BLaER1 treated with 17β-estradiol and CSF1 and Interleukin-3, amounts not matched to agents 10 nM and 100 nM (cell line): ENCODE data around the gene ZBTB46.
A peak's percentile ranks its signal among the peaks of the same experiment; 100 is the strongest.
"Not testable (repeated sequence)": the region's sequence is repeated elsewhere in the genome, so short reads cannot be mapped to it uniquely, and the experiment has no call there.

Experiments
- H3K27ac ChIP-seq, 11 experiments: shearing (Covaris generic); formaldehyde crosslinking; 2 replicates each; pipeline ENCODE4 v1.8.1; 2022
- H3K27me3 ChIP-seq, 11 experiments: shearing (Covaris generic); formaldehyde crosslinking; 2 replicates each; pipeline ENCODE4 v1.8.1; 2022
- H3K36me3 ChIP-seq, 11 experiments: shearing (Covaris generic); formaldehyde crosslinking; 2 replicates each; pipeline ENCODE4 v1.8.1; 2022
- H3K4me1 ChIP-seq, 10 experiments: shearing (Covaris generic); formaldehyde crosslinking; 2 replicates each; pipeline ENCODE4 v1.8.1; 2022
- H3K4me2 ChIP-seq, 11 experiments: shearing (Covaris generic); formaldehyde crosslinking; 2 replicates each; pipeline ENCODE4 v1.8.1; 2022
- H3K4me3 ChIP-seq, 10 experiments: shearing (Covaris generic); formaldehyde crosslinking; 2 replicates each; pipeline ENCODE4 v1.8.1; 2022
- H3K9ac ChIP-seq, 11 experiments: shearing (Covaris generic); formaldehyde crosslinking; 2 replicates each; pipeline ENCODE4 v1.8.1; 2022
- H3K9me3 ChIP-seq, 11 experiments: shearing (Covaris generic); formaldehyde crosslinking; replicated peaks in 1 of 11; 2 replicates each; pipeline ENCODE4 v1.8.1; 2022
- H4K20me1 ChIP-seq, 11 experiments: shearing (Covaris generic); formaldehyde crosslinking; 2 replicates each; pipeline ENCODE4 v1.8.1; 2022
- Cebpa-rat ChIP-seq, 11 experiments: shearing (Covaris generic); IDR thresholded peaks; 2 replicates each; pipeline ENCODE4 v1.8.1; 2022

Gene ZBTB46

GRCh38 chr20:63778034-63778752, 52.9 kb downstream of the ZBTB46 start:
- H3K9ac ChIP-seq: no peak overlapping the region
- H3K9me3 ChIP-seq: peaks cover 0 to 11% (median 0%) of the 10 kb centered on the region in 11 experiments; a peak in 3 of 22 replicates
- no peak overlapping the region for H3K27ac ChIP-seq
- peaks cover 0 to 77% (median 0%) of the 10 kb centered on the region in 11 experiments; a peak in 6 of 22 replicates for H4K20me1 ChIP-seq
- H3K36me3 ChIP-seq: peaks cover 0 to 20% (median 0%) of the 10 kb centered on the region in 11 experiments; a peak in 2 of 22 replicates
- TF ChIP-seq Cebpa-rat (IDR thresholded peaks at IDR 0.05): no peak
- no peak overlapping the region for H3K4me2 ChIP-seq
- peaks cover 12 to 49% (median 40%) of the 10 kb centered on the region in 10 experiments; a peak in 19 of 20 replicates for H3K4me1 ChIP-seq
- no peak overlapping the region for H3K4me3 ChIP-seq
- peaks cover 0 to 5% (median 0%) of the 10 kb centered on the region in 11 experiments; a peak in 3 of 22 replicates for H3K27me3 ChIP-seq

- Histone ChIP-seq H3K9me3 (peaks cover 0 to 11% (median 0%) of the 10 kb centered on the region in 11 experiments; a peak in 3 of 22 replicates), H3K9ac (no peak overlapping the region), H4K20me1 (peaks cover 0 to 79% (median 0%) of the 10 kb centered on the region in 11 experiments; a peak in 6 of 22 replicates), H3K4me2 (no peak overlapping the region), H3K4me3 (no peak overlapping the region), H3K27me3 (peaks cover 0 to 5% (median 0%) of the 10 kb centered on the region in 11 experiments; a peak in 3 of 22 replicates), H3K4me1 (peaks cover 12 to 47% (median 41%) of the 10 kb centered on the region in 10 experiments; a peak in 19 of 20 replicates), H3K27ac (no peak overlapping the region), H3K36me3 (peaks cover 0 to 20% (median 0%) of the 10 kb centered on the region in 11 experiments; a peak in 2 of 22 replicates)
- no peak for TF ChIP-seq Cebpa-rat (IDR thresholded peaks at IDR 0.05)
Observed at GRCh38 chr20:63777614-63778013, 53.5 kb downstream of the ZBTB46 start.

DNA sequence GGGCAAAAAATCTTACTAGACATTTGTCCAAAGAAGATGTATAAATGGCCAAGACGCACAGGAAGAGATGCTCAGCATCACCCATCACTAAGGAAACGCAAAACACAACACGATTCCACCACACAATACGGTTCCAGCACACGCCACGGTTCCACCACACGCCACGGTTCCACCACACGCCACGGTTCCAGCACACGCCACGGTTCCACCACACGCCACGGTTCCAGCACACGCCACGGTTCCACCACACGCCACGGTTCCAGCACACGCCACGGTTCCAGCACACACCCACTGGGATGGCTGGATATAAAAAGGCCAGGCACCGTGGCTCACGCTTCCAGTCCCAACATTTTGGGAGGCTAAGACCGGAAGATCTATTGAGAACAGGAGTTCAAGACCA, 54.2 kb downstream of the ZBTB46 start:
- H3K4me2 ChIP-seq, H3K4me3 ChIP-seq, H3K27ac ChIP-seq, H3K27me3 ChIP-seq, H3K9ac ChIP-seq: not testable (repeated sequence)
- Histone ChIP-seq H3K4me1 (peaks cover 12 to 40% (median 35%) of the 10 kb centered on the region in 10 experiments; a peak in 19 of 20 replicates), H4K20me1 (peaks cover 0 to 76% (median 0%) of the 10 kb centered on the region in 11 experiments; a peak in 6 of 22 replicates), H3K9me3 (peaks cover 0 to 11% (median 0%) of the 10 kb centered on the region in 11 experiments; a peak in 3 of 22 replicates), H3K36me3 (peaks cover 0 to 20% (median 0%) of the 10 kb centered on the region in 11 experiments; a peak in 2 of 22 replicates)

GRCh38 chr20:63775096-63775978, 55.7 kb downstream of the ZBTB46 start:
- peaks cover 12 to 33% (median 27%) of the 10 kb centered on the region in 10 experiments; a peak in 19 of 20 replicates for H3K4me1 ChIP-seq
- peaks cover 0 to 11% (median 0%) of the 10 kb centered on the region in 11 experiments; a peak in 3 of 22 replicates for H3K9me3 ChIP-seq
- H3K27ac ChIP-seq: peak overlapping the region in 1 of 11 experiments; percentile 17; a peak in 1 of 22 replicates
- H3K4me2 ChIP-seq: peak overlapping the region; percentile 61 to 83 (median 75)
- H3K36me3 ChIP-seq: peaks cover 0 to 34% (median 0%) of the 10 kb centered on the region in 11 experiments; a peak in 3 of 22 replicates
- H3K4me3 ChIP-seq: peak overlapping the region in 7 of 10 experiments; percentile 18 to 49 (median 28); a peak in 8 of 20 replicates
- H3K27me3 ChIP-seq: peaks cover 0 to 5% (median 0%) of the 10 kb centered on the region in 11 experiments; a peak in 3 of 22 replicates
- peaks cover 0 to 74% (median 0%) of the 10 kb centered on the region in 11 experiments; a peak in 6 of 22 replicates for H4K20me1 ChIP-seq
- peak overlapping the region in 10 of 11 experiments; percentile 8 to 64 (median 34); a peak in 16 of 22 replicates for H3K9ac ChIP-seq
- no peak for TF ChIP-seq Cebpa-rat (IDR thresholded peaks at IDR 0.05)

DNA sequence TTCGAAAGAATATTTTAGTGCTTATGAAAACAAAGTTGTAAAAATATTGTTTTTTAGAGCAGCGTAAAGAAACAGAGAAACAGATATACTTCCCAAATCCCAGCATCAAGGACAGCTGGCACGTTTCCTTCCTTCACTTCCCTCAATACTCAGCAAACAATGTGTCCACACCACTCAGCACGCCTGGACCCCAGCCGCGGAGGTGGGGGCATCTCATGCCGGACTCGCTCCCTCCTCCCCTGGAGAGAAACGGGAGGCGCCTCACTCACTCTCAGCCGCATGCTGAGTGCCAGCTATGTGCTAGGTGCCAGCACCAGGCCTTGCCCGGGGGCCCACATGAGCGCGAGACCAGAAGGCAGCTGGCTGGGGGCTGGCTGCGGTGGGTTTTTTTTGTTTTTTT, 56.8 kb downstream of the ZBTB46 start:
- H3K4me1 ChIP-seq: peaks cover 12 to 37% (median 30%) of the 10 kb centered on the region in 10 experiments; a peak in 19 of 20 replicates
- H3K4me2 ChIP-seq: peak overlapping the region; percentile 8 to 83 (median 69); a peak in 18 of 22 replicates
- TF ChIP-seq Cebpa-rat (IDR thresholded peaks at IDR 0.05): no peak
- no peak overlapping the region for H3K4me3 ChIP-seq
- no peak overlapping the region for H3K27ac ChIP-seq
- H3K9ac ChIP-seq: peak overlapping the region in 2 of 11 experiments; percentile 12 to 45; a peak in 2 of 22 replicates
- peaks cover 0 to 5% (median 0%) of the 10 kb centered on the region in 11 experiments; a peak in 3 of 22 replicates for H3K27me3 ChIP-seq
- peaks cover 0 to 75% (median 0%) of the 10 kb centered on the region in 11 experiments; a peak in 6 of 22 replicates for H4K20me1 ChIP-seq
- H3K36me3 ChIP-seq: peaks cover 0 to 44% (median 0%) of the 10 kb centered on the region in 11 experiments; a peak in 4 of 22 replicates
- H3K9me3 ChIP-seq: peaks cover 0 to 11% (median 0%) of the 10 kb centered on the region in 11 experiments; a peak in 3 of 22 replicates

GRCh38 chr20:63773571-63774241, 57.4 kb downstream of the ZBTB46 start:
- H3K9ac ChIP-seq: 0 out of 22 replicates have a peak overlapping the region, but pooled peaks of 2 of the 11 experiments have one; percentile 12 to 17
- H3K27ac ChIP-seq: no peak overlapping the region
- H3K9me3 ChIP-seq: peaks cover 0 to 11% (median 0%) of the 10 kb centered on the region in 11 experiments; a peak in 3 of 22 replicates
- TF ChIP-seq Cebpa-rat (IDR thresholded peaks at IDR 0.05): no peak
- H3K4me1 ChIP-seq: peaks cover 12 to 39% (median 29%) of the 10 kb centered on the region in 10 experiments; a peak in 19 of 20 replicates
- peaks cover 0 to 77% (median 0%) of the 10 kb centered on the region in 11 experiments; a peak in 6 of 22 replicates for H4K20me1 ChIP-seq
- peaks cover 0 to 50% (median 0%) of the 10 kb centered on the region in 11 experiments; a peak in 4 of 22 replicates for H3K36me3 ChIP-seq
- H3K4me3 ChIP-seq: no peak overlapping the region
- peaks cover 0 to 5% (median 0%) of the 10 kb centered on the region in 11 experiments; a peak in 3 of 22 replicates for H3K27me3 ChIP-seq
- peak overlapping the region; percentile 8 to 83 (median 61); a peak in 17 of 22 replicates for H3K4me2 ChIP-seq

DNA sequence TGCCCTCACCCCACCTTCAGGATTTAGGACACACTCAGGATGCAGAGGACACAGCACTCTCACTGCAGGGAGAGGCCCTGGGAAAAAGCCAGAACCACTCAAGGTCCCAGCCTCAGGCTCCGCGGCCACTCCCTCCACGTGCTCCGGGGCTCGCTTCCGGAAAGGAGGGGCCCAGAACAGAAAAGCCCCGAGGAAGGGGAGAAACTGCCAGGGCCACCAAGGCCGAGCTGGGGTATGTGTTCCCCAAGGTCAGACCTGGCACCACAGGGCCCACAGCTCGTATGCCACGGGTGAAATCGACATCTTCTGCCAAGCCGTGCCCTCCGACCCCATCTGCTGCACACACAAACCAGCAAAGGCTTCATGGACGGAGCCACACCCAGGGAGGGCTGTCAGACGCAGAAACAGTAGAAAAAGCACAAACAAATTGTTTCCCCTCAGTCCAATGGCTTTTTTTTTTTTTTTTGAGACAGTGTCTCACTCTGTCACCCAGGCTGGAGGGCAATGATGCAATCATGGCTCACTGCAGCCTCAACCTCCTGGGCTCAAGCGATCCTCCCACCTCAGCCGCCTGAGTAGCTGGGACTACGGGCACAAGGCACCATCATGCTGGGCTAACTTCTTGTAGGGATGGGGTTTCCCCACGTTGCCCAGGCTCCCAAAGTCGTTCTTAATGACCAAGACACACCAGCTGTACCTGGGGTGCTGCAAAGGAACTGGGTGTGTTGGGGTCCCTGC, 58.1 kb downstream of the ZBTB46 start:
- Histone ChIP-seq H3K27ac (no peak overlapping the region), H3K36me3 (peaks cover 0 to 57% (median 0%) of the 10 kb centered on the region in 11 experiments; a peak in 4 of 22 replicates), H4K20me1 (peaks cover 0 to 71% (median 0%) of the 10 kb centered on the region in 11 experiments; a peak in 6 of 22 replicates), H3K9me3 (peaks cover 0 to 11% (median 0%) of the 10 kb centered on the region in 11 experiments; a peak in 3 of 22 replicates), H3K27me3 (peaks cover 0 to 5% (median 0%) of the 10 kb centered on the region in 11 experiments; a peak in 3 of 22 replicates), H3K9ac (peak overlapping the region in 1 of 11 experiments; percentile 17; a peak in 1 of 22 replicates), H3K4me2 (peak overlapping the region in 9 of 11 experiments; percentile 10 to 42 (median 15); a peak in 12 of 22 replicates), H3K4me1 (peaks cover 12 to 39% (median 28%) of the 10 kb centered on the region in 10 experiments; a peak in 19 of 20 replicates), H3K4me3 (no peak overlapping the region)
- 0 out of 22 replicates have a peak, but pooled peaks of 1 of the 11 experiments have one; percentile 12 for TF ChIP-seq Cebpa-rat (IDR thresholded peaks at IDR 0.05)
